Inflammatory macrophage treated with lipopolysaccharide for 4 hours (primary cell): ENCODE results near the gene POTEE.
"Not testable (repeated sequence)": the region's sequence is repeated elsewhere in the genome, so short reads cannot be mapped to it uniquely, and the experiment has no call there.

Experiments
- DNase-seq: peaks from one replicate; pipeline ENCODE4 v3.0.0-alpha.2; 2020

Gene POTEE

DNA sequence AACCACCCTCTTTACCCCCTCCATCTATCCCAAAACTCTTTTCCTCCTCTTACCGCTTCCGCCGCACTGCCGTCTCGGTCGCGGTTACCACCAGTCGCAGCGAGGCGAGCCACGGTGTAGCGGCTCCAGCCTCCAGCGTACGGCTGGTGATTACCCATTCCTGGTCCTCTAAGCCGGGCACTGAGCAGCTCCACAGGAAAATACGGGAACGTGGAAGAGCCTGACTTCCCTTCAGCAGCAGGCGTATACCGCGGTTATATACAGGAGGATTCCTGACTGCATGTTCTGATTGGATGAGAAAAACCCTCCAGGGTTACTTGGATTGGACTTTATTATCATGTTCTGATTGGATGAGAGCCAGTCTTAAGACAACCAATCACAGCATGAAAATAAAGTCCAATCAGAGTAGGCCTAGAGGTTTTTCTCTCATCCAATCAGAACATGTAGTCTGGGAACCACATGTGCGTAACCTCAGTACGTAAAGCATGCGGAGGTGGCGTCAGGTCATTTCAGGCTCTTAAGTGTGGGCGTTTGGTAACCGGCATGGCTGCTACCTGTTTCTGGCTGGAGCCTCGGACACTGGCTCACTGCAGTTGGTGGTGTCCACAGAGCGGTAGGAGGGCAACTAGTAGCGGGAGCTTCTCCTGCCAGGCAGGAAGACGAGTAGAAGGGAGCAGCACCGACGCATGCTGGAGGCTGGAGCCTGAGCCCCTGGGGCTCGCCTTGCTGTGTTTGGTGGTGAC lies at the start of gene POTEE:
POTEE (plus strand) TSS at position 507 of the 743 bp plus-strand sequence. CDS start 8,867 bp downstream, outside the sequence.
- DNase-seq, result not testable (repeated sequence)

- not testable (repeated sequence) for DNase-seq
These were observed 43.8 kb upstream of the POTEE start for GRCh38 chr2:131165562-131165961.

DNA sequence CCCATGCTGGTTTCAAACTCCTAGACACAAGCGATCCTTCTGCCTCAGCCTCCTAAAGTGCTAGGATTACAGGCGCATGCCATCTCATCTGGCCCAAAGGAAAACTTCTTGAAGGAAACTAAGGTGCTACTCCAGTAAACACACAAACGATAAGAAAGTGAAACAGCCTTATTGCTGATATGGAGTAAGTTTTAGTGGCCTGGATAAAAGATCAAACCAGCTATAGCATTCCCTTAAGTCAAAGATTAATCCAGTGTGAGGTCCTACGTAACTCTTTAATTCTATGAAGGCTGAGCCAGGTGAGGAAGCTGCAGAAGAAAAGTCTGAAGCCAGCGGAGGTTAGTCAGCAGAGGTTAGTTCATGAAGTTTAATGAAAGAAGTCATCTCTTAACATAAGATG lies 40.8 kb upstream of the POTEE start:
- no peak for DNase-seq

DNA sequence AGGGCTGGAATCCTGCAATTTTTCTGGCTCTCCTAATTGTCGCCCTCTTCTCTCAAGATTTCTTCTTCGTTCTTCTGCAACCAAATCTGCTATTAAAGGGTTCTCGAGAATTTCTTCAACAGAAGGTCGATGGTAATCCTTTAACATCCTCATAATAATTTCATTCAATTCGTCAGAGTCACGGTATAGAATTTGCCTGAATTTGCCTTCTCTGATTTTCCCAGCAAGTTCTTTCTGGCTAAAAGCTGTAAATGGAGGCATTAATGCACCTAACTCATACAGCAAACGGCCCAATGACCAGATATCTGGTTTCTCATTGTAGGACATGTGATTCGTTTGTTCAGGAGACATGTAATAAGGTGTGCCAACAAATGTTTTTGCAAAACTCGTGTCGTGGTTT lies 31.3 kb upstream of the POTEE start:
- DNase-seq, result not testable (repeated sequence)

- DNase-seq, result not testable (repeated sequence)
These were observed 30.5 kb upstream of the POTEE start for GRCh38 chr2:131178721-131179418.

DNA sequence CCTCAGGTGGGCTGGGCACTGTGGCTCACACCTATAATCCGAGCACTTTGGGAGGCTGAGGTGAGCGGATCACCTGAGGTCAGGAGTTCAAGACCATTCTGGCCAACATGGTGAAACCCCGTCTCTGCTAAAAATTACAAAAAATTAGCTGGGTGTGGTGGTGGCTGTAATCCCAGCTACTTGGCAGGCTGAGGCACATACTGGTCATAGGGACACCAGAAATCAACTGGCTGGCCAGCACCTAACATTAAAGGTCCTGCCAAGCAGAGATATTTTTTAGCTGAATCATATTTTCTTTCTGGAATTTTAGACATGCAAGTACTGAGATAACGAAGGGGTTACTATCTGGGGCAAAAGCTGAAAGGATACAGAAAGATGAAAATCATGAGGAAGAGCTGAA lies 27.9 kb upstream of the POTEE start:
- DNase-seq, result not testable (repeated sequence)

GRCh38 chr2:131193421-131193820 lies 15.9 kb upstream of the POTEE start:
- DNase-seq, result not testable (repeated sequence)

- not testable (repeated sequence) for DNase-seq
These were observed 13.2 kb upstream of the POTEE start for GRCh38 chr2:131196186-131196585.

GRCh38 chr2:131201098-131201497 lies 8.2 kb upstream of the POTEE start:
- no peak for DNase-seq

- DNase-seq, result not testable (repeated sequence)
These were observed 1.5 kb upstream of the POTEE start for GRCh38 chr2:131207839-131208238.

DNA sequence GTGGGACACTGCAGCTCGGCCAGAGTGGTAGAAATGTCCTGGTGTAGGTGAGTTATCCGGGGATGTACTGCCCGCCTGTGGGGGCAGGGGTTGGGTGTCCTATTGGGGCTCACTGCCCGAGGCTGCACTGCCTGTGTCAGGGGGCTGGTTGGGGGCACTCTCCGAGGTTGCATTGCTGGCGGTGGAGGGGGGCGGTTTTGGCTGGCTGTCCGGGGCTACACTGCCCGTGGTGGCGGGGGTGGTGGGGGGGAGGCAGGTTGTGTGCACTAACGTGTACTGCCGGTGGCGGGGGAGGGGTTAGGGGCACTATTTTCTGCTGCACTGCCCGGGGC lies 403 bp downstream of the POTEE start:
- not testable (repeated sequence) for DNase-seq

DNA sequence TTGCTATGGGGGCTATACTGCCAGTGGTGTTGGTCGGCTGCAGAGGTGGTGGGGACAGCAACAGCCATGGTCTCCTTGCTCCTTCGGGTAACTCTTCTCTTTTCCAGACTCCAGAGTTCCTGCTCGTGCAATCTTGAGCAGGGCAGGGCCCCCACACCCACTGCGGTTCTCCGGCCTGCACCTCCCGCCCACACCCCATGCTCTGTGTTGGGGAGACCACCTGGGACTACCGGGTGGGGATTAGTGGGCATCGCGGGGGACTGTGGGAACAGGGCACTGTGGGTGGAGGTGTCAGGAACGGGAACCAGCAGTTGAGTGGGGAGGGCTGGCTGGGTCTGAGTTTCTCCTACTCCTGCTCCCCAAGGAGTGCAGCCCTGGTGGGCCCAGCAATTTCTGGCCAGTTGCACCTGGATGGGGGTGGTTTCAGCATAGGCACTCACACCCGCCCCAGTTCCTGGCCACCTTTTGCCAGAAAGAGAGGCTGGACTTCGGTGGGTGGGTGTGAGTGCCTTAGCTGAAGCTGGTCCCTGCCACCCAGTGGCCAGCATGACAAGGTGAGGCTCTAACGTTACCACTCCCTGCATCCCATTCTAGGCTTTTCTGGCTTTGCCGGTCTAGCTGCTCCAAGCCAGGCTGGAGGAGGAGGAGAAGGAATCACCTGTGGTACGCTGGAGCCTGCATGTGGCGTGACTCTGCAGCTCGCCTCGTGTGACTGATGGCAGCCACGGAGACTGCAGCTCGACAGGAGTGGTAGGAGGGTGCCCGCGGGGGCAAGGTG lies 1.3 kb downstream of the POTEE start:
- DNase-seq, result not testable (repeated sequence)

- not testable (repeated sequence) for DNase-seq
These were observed 8.1 kb downstream of the POTEE start for GRCh38 chr2:131217238-131217986.

DNA sequence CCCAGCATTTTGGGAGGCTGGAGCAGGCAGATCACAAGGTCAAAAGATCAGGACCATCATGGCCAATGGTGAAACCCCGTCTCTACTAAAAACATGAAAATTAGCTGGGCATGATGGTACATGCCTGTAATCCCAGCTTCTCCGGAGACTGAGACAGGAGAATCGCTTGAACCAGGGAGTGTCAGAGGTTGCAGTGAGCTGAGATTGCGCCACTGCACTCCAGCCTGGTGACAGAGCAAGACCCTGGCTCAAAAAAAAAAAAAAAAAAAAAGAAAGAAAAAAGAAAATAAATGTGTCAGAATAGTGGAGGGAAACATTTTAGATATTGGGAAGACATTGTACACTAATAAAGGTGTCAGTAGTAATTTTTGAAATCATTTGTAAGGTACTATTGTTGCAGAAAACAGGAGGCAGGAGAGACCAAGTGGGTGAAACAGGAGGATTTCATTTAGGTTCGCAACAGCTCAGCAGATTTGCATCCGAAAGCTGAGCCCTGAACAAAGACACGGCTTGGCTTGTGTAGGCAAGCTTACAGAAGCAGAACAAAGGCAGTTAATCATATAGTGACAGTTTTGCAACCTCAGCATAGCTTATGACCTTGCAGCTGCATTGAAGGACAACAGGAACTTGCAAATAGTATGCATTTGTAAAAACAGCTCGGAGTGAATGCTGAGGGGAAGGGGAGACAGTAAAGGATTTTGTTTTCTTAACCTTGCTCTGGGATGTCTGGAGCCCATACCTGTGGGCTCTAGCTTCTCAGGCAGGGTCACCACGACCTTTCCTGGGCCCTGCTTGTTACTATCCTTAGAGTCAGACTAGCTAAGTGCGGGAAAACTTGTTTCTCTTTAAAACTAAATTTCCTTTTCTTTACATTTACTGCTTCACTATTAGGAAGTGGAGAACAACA lies 26.5 kb downstream of the POTEE start:
- not testable (repeated sequence) for DNase-seq
